ENCODE results near the gene TMEM214.

TMEM214 gene

DNA sequence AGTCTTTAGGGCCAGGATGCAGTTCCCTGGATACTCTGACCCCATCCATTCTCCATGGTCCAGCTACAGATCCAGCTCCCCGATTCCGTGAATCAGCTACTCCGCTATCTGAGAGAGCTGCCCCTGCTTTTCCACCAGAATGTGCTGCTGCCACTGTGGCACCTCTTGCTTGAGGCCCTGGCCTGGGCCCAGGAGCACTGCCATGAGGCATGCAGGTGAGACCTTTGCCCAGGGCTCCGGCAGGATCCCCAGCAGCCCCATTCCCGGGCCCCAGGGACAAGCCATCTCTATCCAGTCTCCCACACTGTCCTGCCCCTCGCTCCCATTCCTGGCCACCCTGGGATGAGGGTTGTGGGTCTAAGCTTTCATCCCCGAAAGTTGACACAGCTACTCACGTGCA lies 7.5 kb downstream of the TMEM214 start:
- DNase-seq (ENCODE audit: low read depth) = no peak

GRCh38 chr2:27041752-27042151 lies 9.0 kb downstream of the TMEM214 start:
- no peak for DNase-seq (ENCODE audit: low read depth)

DNA sequence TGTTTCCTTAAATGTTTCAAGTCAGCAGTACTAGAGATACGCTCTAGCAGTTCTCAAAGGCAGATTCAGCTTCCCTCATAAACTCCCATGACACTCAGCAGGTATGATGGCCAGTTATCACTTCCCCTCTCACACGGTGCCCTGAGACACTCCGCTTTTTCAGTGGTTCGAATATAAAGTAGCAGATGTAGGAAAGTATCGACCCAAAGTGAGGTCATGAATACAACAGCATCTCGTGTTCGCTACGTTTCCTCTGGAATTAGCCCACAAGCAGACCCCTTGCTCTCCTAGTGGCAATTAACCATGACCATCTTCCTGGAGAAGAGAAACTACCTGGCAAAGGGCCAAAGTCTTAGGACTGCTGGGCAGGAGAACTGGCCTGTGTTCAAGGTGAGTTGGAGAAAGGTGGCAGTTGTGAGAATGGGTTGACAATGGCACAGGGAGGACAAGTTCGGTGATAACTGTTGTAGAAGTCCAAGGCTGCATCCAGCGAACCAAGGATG lies 9.4 kb downstream of the TMEM214 start:
- DNase-seq (ENCODE audit: low read depth) = no peak

GRCh38 chr2:27042985-27043634 lies 10.3 kb downstream of the TMEM214 start:
- no peak for DNase-seq (ENCODE audit: low read depth)

- no peak for DNase-seq (ENCODE audit: low read depth)
Measured at GRCh38 chr2:27049422-27050280, 16.9 kb downstream of the TMEM214 start.

GRCh38 chr2:27050281-27050995 lies 17.7 kb downstream of the TMEM214 start:
- peak; percentile 79 for DNase-seq (ENCODE audit: low read depth)

DNA sequence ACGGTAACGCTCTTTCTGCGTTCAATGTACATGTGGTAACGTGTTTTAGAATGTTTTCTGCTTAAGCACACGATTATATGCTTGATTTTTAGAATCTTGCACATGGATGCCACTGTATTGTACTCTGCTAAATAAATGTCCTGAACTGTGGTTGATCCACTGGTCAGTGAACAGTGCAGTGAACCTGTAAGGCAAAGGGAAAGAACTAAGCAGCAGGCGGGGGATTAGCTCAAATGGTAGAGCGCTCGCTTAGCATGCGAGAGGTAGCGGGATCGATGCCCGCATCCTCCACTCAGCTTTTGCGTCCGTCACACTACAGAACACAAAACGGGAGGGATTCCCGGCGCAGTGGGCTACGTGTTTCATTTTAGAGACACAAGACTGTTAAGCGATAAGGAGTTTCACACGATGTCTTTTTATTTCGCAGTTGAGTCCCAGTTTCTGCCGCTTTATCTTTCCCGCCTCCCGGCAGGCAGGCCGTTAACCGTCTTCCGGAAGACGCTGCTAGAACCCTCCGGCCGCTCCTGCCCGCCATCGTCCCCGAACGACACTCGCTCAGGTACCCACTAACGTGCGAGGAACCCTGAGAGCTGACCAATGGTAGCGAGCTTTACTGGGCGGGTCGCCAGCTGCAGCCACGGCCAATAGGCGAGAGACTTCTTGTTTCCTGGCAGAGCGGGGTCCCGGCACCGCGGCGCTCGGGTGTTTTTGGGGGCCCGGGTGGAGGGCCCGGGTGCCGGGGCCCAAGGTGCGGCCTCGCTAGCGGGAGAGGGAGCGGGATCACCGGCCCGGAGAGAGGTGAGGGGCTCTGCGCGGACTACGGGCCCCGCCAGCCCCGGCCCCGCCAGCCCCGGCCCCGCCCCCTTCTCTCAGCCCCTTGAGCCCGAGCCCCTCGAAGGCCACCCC lies 18.5 kb downstream of the TMEM214 start, which contains the start of gene AGBL5:
AGBL5 (plus strand) TSS at position 673 of the 906 bp plus-strand sequence. CDS start 1,291 bp downstream, outside the sequence.
- DNase-seq (ENCODE audit: low read depth) = peak; percentile 81

- no peak for DNase-seq (ENCODE audit: low read depth)
Measured at GRCh38 chr2:27051902-27052645, 19.3 kb downstream of the TMEM214 start.

- DNase-seq (ENCODE audit: low read depth) = no peak
Measured at GRCh38 chr2:27053321-27053720, 20.6 kb downstream of the TMEM214 start.

GRCh38 chr2:27053776-27054175 lies 21.0 kb downstream of the TMEM214 start:
- no peak for DNase-seq (ENCODE audit: low read depth)

DNA sequence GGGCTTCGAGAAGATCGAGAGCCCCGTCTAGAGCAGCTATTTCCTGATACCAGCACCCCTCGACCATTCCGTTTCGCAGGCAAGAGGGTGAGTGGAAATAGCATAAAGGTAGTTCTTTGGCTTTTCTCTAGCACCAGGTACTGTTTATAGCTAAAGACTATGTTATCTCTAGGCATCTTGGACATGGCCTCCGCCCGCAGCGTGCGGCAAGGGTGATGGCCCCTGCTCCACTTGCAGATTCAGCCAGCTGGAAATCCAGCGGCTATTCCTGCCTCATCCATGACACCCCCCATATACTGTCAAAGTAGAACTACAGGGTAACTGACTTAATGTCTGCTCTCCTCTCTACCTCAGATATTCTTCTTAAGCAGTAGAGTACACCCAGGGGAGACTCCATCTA lies 22.0 kb downstream of the TMEM214 start:
- no peak for DNase-seq (ENCODE audit: low read depth)

DNA sequence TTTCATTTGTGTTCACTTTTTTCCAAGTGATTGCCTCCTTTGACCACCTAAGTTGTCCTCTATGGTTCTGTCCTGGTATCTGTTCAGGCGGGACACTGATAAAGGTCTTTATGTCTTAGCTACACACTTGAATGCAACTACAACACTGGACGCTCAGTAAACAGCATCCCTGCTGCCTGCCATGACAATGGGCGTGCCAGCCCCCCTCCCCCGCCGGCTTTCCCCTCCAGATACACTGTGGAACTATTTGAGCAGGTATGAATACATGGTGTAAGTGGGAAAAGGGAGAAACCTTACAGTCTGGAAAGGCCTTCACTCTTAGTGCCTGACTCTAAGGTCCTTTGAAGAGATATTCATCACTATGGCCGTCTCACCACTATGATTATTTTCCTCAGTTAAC lies 24.4 kb downstream of the TMEM214 start:
- DNase-seq (ENCODE audit: low read depth) = no peak

- DNase-seq (ENCODE audit: low read depth) = no peak
Measured at GRCh38 chr2:27058210-27058609, 25.4 kb downstream of the TMEM214 start.

DNA sequence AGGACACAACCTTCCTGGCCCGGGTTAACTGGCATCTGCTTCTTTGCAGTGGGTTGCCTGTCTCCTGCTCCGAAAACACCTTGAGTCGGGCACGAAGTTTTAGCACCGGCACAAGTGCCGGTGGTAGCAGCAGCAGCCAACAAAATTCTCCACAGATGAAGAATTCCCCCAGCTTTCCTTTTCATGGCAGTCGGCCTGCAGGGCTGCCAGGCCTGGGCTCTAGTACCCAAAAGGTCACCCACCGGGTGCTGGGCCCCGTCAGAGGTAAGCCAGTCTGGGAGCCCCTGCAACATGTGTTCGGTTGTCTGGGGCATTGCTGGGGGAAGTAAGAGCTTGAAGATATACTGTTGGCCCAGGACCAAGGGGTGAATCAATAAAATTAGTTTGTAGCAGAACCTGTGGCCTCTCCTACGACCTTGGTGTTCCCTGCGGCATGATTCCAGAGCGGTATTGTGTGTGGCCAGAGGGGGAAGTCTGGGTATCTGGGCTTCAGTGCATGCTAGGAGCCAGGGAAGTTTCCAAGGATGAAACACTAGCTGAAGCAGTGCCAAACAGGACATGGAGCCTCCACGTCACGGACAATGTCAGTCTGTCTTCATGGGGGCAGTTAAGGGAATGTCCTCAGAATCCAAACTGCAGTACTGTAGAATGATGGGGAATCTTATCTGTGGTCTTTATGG lies 26.5 kb downstream of the TMEM214 start:
- no peak for DNase-seq (ENCODE audit: low read depth)

DNA sequence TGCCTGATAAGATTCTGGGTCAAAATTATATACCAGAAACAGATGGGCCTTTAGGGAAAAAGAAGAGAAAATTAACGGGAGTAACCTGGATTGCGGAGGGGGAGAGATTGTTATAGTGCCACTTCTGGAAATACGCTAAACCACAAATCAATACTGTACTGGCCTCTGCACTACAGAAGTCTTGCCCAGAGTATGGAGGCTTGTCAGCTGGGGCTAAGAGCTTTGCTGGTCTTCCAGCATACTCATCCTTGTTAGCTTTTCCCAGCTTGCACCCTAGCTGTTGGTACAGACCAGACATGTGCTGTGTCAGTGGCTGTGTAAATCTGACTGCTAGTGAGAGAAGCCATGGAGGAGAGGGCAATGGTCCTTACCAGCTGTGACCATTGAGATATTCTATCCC lies 27.6 kb downstream of the TMEM214 start:
- DNase-seq (ENCODE audit: low read depth) = no peak

DNA sequence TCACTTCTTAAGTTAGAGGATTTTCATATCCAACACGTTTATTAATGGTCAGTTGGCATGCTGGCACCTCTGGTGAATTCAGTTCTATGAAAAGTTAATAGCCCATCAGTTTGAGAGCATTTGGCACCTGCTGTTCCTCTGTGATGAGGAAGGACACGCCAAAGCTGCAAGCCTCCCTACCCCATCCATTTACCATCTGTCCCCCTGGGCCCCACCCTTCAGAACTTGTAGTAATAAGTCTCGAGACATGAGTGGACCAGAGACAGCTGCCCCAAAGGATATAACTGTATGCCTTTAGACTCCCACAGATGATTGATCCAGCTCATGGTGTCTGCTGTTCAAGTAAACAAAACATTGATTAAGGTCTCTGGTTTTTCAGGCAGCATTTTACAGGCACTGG lies 32.4 kb downstream of the TMEM214 start:
- no peak for DNase-seq (ENCODE audit: low read depth)

DNA sequence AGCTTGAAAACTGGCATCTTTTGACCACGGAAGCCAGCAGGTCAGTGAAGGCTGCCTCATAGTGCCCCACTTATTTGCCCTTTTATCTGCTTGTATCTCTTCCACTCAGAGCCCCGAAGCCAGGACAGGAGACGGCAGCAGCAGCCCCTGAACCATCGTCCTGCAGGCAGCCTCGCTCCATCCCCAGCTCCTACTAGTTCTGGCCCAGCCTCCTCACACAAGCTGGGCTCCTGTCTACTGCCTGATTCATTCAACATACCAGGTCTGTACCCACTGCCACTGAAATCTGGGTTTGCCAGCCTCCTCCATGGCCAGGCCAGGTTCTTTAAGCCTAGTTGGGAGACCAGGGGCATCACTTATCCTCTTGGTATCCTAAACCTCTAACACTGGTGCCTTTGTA lies 34.6 kb downstream of the TMEM214 start:
- no peak for DNase-seq (ENCODE audit: low read depth)

DNA sequence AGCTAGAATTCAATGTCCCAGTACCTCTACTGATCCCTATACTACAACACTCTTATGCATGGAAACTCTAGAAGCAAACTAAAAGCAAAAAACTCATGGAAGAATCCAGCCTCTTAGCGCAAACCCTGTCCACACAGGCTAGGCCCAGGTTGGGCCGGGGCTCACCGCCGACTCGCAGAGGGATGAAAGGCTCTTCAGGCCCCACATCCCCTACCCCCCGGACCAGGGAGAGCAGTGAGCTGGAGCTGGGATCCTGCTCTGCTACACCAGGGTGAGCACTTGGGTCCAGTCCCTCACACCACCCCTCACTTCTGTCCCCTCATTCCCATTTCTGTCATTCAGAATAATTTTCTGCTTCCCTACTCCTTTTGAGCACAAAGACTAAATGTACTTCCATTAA lies 36.7 kb downstream of the TMEM214 start:
- no peak for DNase-seq (ENCODE audit: low read depth)

DNA sequence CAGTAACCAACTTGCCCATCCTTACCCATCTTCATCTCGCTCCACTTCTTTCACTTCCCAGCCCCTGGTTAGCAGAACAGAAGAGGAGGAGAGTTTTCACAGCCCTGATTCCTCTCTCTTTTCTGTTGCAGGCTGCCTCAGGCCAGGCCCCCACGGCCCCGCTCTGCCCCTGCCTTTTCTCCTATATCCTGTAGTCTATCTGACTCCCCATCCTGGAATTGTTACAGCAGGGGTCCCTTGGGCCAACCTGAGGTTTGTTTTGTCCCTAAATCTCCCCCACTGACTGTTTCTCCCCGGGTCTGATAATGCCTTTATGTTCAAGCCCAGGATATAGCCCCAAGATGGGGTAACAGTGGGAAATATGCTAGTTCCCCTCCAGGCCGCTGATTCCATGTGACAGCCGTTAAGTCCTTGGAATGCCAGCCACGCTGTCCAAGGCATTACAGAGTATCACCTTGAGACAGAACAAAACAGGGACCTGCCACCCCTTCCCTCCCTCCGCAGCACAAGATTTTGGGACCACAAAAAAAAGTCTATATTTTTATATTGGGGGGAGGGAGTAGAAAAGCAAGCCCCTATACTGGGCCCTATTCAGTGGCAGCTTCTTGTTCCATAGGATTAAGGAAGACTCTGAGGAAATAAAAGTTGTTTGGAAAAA lies 37.3 kb downstream of the TMEM214 start:
- no peak for DNase-seq (ENCODE audit: low read depth)
